Calu3 (cell line): ENCODE results near the gene NFIL3. TPM values are rescaled to one million over a fixed set of nuclear protein-coding genes. Genes with fewer than 3 reads are reported as not detected.

Source experiments
- BruUV-seq: library from RNA; stranded (reverse); fragments of 400-500 nt; replicated peaks from 2 replicates; lab custom pipeline; 2021; lab: Mats Ljungman, UMichigan
- CTCF ChIA-PET: fragments of 300-600 bp; sonication (Branson Sonifier 250); formaldehyde crosslinking; loops from one replicate; lab custom pipeline; 2022; ENCODE audit warnings: antibody characterized with exemption; lab: Charles Lee
- DNase-seq: peaks from one replicate; pipeline ENCODE4 v3.0.0; 2022
- H3K27ac Mint-ChIP-seq: one replicate; pipeline ENCODE4 v1.8.0; 2022; ENCODE audit warnings: mixed read lengths; ENCODE audit not compliant: unreplicated experiment
- H3K27me3 Mint-ChIP-seq: one replicate; pipeline ENCODE4 v1.8.0; 2022; ENCODE audit warnings: mixed read lengths; ENCODE audit not compliant: unreplicated experiment
- H3K36me3 Mint-ChIP-seq: one replicate; pipeline ENCODE4 v1.8.0; 2022; ENCODE audit warnings: mild to moderate bottlenecking, moderate library complexity, mixed read lengths; ENCODE audit not compliant: insufficient read depth, unreplicated experiment
- H3K4me1 Mint-ChIP-seq: one replicate; pipeline ENCODE4 v1.8.0; 2022; ENCODE audit warnings: mild to moderate bottlenecking, low read depth, mixed read lengths; ENCODE audit not compliant: unreplicated experiment
- H3K4me3 Mint-ChIP-seq: one replicate; pipeline ENCODE4 v1.8.0; 2022; ENCODE audit warnings: mild to moderate bottlenecking, low read depth, moderate library complexity, mixed read lengths; ENCODE audit not compliant: unreplicated experiment
- H3K9me3 Mint-ChIP-seq: one replicate; pipeline ENCODE4 v1.8.0; 2022; ENCODE audit warnings: low read depth, mixed read lengths; ENCODE audit not compliant: unreplicated experiment
- intact Hi-C: fragments of 100-400 bp; cut with micrococcal nuclease; formaldehyde crosslinking; loops from one replicate; pipeline ENCODE4 v1.10.0; 2022; ENCODE audit not compliant: unreplicated experiment
- total RNA-seq: library from RNA; stranded (reverse); gene quantifications from 2 replicates; pipeline ENCODE4 v1.2.3, GENCODE V29; 2022
- TF ChIP-seq, protein P1 (sequence below): fragments of 200-600 bp; IDR thresholded peaks from one replicate; pipeline ENCODE4 v1.8.0; 2022; ENCODE audit warnings: antibody characterized with exemption; ENCODE audit not compliant: unreplicated experiment

NFIL3 gene
- total RNA-seq, 1 experiment from 2014 or later, result 13.3 TPM

DNA sequence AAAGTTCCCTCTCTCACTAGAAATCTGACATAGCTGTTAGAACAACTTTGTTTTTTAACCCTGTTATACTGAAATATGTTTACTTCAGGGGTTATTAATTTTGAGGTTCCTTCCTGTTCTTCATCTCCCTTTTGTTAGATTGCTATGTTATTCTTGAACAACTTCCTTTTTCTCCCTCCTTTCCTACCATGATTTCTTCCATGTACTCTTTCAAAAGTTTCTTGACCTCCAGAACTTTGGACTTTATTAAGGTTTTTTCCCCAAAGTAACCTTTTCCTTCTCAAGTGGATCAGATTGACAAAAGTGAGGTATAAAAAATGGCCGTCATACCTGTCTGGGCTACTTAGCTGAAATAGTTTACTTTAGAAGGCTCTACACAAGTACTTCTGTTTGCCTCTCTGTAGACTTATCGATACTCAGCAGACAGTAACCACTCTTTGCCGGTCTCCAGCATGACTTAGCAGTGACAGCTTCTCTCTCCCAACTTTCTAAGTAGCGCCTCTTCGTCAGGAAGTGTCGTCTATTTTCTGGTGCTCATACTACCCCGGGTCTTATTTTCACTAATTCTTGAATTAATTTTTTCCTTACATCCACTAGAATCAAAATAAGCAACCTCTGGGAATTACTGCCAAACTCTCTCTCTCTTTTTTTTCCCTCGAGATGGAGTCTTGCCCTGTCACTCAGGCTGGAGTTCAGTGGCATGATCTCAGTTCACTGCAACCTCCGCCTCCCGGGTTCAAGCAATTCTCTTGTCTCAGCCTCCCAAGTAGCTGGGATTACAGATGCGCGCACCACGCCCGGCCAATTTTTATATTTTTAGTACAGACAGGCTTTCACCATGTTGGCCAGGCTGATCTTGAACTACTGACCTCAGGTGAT, 19.7 kb downstream of the NFIL3 start:
- no peak overlapping the region for H3K27ac Mint-ChIP-seq
- no peaks in the 10 kb centered on the region for H3K4me1 Mint-ChIP-seq
- no peak for DNase-seq
- no peaks in the 10 kb centered on the region for H3K9me3 Mint-ChIP-seq
- no peak overlapping the region for H3K4me3 Mint-ChIP-seq
- intact Hi-C loops, result no loop called here
- no TSS peak for BruUV-seq
- no peaks in the 10 kb centered on the region for H3K36me3 Mint-ChIP-seq
- TF ChIP-seq, protein P1, sequence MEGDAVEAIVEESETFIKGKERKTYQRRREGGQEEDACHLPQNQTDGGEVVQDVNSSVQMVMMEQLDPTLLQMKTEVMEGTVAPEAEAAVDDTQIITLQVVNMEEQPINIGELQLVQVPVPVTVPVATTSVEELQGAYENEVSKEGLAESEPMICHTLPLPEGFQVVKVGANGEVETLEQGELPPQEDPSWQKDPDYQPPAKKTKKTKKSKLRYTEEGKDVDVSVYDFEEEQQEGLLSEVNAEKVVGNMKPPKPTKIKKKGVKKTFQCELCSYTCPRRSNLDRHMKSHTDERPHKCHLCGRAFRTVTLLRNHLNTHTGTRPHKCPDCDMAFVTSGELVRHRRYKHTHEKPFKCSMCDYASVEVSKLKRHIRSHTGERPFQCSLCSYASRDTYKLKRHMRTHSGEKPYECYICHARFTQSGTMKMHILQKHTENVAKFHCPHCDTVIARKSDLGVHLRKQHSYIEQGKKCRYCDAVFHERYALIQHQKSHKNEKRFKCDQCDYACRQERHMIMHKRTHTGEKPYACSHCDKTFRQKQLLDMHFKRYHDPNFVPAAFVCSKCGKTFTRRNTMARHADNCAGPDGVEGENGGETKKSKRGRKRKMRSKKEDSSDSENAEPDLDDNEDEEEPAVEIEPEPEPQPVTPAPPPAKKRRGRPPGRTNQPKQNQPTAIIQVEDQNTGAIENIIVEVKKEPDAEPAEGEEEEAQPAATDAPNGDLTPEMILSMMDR, result no peak
- H3K27me3 Mint-ChIP-seq, result no peaks in the 10 kb centered on the region
- CTCF ChIA-PET, result no interaction called here

- no peak overlapping the region for H3K27ac Mint-ChIP-seq
- no peak for DNase-seq
- BruUV-seq, result no TSS peak
- peaks cover 10% of the 10 kb centered on the region for H3K4me1 Mint-ChIP-seq
- no peaks in the 10 kb centered on the region for H3K36me3 Mint-ChIP-seq
- no peak overlapping the region for H3K4me3 Mint-ChIP-seq
- CTCF ChIA-PET, result no interaction called here
- no peaks in the 10 kb centered on the region for H3K27me3 Mint-ChIP-seq
- no peaks in the 10 kb centered on the region for H3K9me3 Mint-ChIP-seq
- TF ChIP-seq, protein P1, result no peak
- intact Hi-C loops, result no loop called here
Observed at GRCh38 chr9:91398926-91399325, 24.7 kb downstream of the NFIL3 start.

GRCh38 chr9:91395553-91396471, 27.8 kb downstream of the NFIL3 start:
- Mint-ChIP-seq H3K4me3 (no peak overlapping the region), H3K4me1 (peaks cover 18% of the 10 kb centered on the region), H3K27me3 (no peaks in the 10 kb centered on the region), H3K36me3 (no peaks in the 10 kb centered on the region), H3K27ac (no peak overlapping the region), H3K9me3 (no peaks in the 10 kb centered on the region)
- BruUV-seq, result no TSS peak
- intact Hi-C loops, result no loop called here
- TF ChIP-seq, protein P1, result no peak
- CTCF ChIA-PET, result no interaction called here
- DNase-seq, result no peak

GRCh38 chr9:91395106-91395552, 28.5 kb downstream of the NFIL3 start:
- intact Hi-C loops, result no loop called here
- no peak overlapping the region for H3K4me3 Mint-ChIP-seq
- H3K27me3 Mint-ChIP-seq, result no peaks in the 10 kb centered on the region
- no peaks in the 10 kb centered on the region for H3K36me3 Mint-ChIP-seq
- BruUV-seq, result no TSS peak
- TF ChIP-seq, protein P1, result no peak
- CTCF ChIA-PET, result no interaction called here
- H3K9me3 Mint-ChIP-seq, result no peaks in the 10 kb centered on the region
- H3K4me1 Mint-ChIP-seq, result peaks cover 18% of the 10 kb centered on the region
- H3K27ac Mint-ChIP-seq, result no peak overlapping the region
- DNase-seq, result no peak
